C4-2B (cell line): ENCODE data around the gene DDX46.

Experiments
- ZFX ChIP-seq: fragments of 450-650 bp; IDR thresholded peaks from 2 replicates; pipeline ENCODE4 v1.6.1; 2017
- TF ChIP-seq, protein P1 (sequence below): fragments of 450-650 bp; conservative IDR thresholded peaks from 2 replicates; pipeline ENCODE4 v1.5.1; 2017; ENCODE audit warnings: mild to moderate bottlenecking

DNA sequence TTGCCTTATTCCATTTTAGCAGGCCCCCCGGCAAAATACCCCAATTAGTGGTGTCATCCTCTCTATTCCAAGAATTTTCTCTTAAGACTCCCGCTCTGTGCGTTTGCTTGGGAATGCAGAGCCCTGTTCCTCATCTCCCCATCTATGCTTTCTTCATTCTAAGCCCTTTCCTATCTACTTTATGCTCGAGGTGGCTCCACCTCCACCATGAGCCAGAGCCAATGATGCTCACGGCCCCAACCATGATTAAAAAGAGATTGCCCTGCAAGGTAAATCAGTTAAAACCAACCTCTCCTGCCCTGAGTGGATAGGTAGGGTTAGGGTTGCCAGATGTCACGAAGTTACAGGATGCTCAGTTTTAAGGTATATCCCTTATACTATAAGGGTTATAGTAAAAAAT is 114.9 kb downstream of the DDX46 start:
- TF ChIP-seq, protein P1, sequence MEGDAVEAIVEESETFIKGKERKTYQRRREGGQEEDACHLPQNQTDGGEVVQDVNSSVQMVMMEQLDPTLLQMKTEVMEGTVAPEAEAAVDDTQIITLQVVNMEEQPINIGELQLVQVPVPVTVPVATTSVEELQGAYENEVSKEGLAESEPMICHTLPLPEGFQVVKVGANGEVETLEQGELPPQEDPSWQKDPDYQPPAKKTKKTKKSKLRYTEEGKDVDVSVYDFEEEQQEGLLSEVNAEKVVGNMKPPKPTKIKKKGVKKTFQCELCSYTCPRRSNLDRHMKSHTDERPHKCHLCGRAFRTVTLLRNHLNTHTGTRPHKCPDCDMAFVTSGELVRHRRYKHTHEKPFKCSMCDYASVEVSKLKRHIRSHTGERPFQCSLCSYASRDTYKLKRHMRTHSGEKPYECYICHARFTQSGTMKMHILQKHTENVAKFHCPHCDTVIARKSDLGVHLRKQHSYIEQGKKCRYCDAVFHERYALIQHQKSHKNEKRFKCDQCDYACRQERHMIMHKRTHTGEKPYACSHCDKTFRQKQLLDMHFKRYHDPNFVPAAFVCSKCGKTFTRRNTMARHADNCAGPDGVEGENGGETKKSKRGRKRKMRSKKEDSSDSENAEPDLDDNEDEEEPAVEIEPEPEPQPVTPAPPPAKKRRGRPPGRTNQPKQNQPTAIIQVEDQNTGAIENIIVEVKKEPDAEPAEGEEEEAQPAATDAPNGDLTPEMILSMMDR, result no peak
- no peak for TF ChIP-seq ZFX
